ENCODE measurements around the gene IRAK1. TPM values are rescaled to one million over a fixed set of nuclear protein-coding genes. Genes with fewer than 3 reads are reported as not detected.

IRAK1 gene
- total RNA-seq, 8 experiments from 2014 or later: 2.7 to 52.9 (median 21.7) TPM

- peak in 1 of 8 experiments; percentile 13 for ATAC-seq (replicated peaks in 6 of 8)
- in situ Hi-C loops (cut with MboI; ENCODE audit: low pct_unique_long_range_greater_than_20kb in 2 of 9, low sequenced_read_pairs in 9 of 9, unreplicated experiment in 9 of 9): no loop called here
- Histone ChIP-seq H3K4me3 (no peak overlapping the region), H3K4me1 (replicated peaks in 1 of 2) (peaks cover 35 to 51% of the 10 kb centered on the region in 2 donors), H3K27ac (peak overlapping the region in 1 of 2 donors; percentile 36)
- 52 to 100% (median 80%) methylated on average over 1 to 10 of the region's 27 CpGs; no CpG with 5 or more reads in 3 of the 10 experiments for WGBS, 10 experiments
These were observed 3.7 kb upstream of the IRAK1 start for GRCh38 chrX:154023276-154024000.

DNA sequence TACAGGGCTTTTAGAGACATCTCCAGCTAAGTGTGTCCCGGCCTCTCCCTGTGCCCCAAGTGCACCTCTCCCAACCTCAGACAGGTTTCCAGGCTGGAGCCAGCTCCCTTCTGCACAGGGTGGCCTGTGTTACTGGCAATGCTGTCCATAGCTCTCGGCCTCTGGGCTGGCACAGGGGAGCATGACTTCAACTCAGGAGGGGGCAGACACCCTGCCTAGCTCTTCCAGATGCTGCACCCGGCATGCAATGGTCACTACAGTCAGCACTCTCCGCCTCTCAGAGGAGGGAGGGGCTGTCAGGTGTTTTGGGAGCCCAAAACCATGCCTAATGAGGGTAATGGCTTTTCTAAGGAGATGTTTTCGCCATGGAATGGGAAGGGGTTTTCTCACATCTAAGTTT is 2.4 kb upstream of the IRAK1 start:
- Histone ChIP-seq H3K4me3 (no peak overlapping the region), H3K27ac (no peak overlapping the region), H3K4me1 (replicated peaks in 1 of 2) (peaks cover 35 to 51% of the 10 kb centered on the region in 2 donors)
- 59 to 83% methylated on average over 1 to 2 of the region's 5 CpGs; no CpG with 5 or more reads in 8 of the 10 experiments for WGBS, 10 experiments
- ATAC-seq (replicated peaks in 6 of 8): no peak
- in situ Hi-C loops (cut with MboI; ENCODE audit: low pct_unique_long_range_greater_than_20kb in 2 of 9, low sequenced_read_pairs in 9 of 9, unreplicated experiment in 9 of 9): no loop called here

DNA sequence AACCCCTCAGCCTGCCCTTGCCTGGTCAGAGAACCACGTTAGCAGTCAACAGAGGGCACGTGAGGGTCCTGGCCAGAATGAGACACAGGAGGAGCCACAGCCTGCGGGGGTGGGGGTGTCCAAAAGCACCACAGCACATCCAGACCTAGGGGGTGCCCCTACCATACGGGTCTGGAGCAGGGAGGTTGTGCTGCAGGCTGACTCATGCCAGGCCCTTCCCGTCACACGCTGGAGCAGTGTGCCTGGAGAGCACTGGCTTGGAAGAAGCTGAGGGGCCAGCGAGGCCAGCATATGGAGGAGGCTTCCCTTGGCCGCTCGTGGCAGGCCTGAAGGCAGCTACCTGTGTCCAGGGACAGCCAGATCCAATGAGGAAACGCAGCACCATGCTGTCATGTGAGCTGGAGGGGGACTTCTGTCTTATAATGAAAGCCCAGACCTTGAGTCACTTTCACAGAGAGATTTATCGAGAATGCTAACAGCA is 1.5 kb upstream of the IRAK1 start:
- Histone ChIP-seq H3K4me1 (replicated peaks in 1 of 2) (peaks cover 35 to 51% of the 10 kb centered on the region in 2 donors), H3K4me3 (no peak overlapping the region), H3K27ac (no peak overlapping the region)
- WGBS, 10 experiments: 45 to 88% methylated on average over 1 to 3 of the region's 11 CpGs; no CpG with 5 or more reads in 8 of the 10 experiments
- peak in 7 of 8 experiments; percentile 3 to 38 (median 14) for ATAC-seq (replicated peaks in 6 of 8)
- in situ Hi-C loops (cut with MboI; ENCODE audit: low pct_unique_long_range_greater_than_20kb in 2 of 9, low sequenced_read_pairs in 9 of 9, unreplicated experiment in 9 of 9): no loop called here

- 43% methylated on average over 8 of the region's 9 CpGs; no CpG with 5 or more reads in 9 of the 10 experiments for WGBS, 10 experiments
- in situ Hi-C loops (cut with MboI; ENCODE audit: low pct_unique_long_range_greater_than_20kb in 2 of 9, low sequenced_read_pairs in 9 of 9, unreplicated experiment in 9 of 9): no loop called here
- Histone ChIP-seq H3K27ac (peak overlapping the region; percentile 78 to 93), H3K4me1 (replicated peaks in 1 of 2) (peaks cover 35 to 51% of the 10 kb centered on the region in 2 donors), H3K4me3 (peak overlapping the region in 4 of 5 donors; percentile 44 to 66 (median 48))
- ATAC-seq (replicated peaks in 6 of 8): no peak
These were observed 924 bp upstream of the IRAK1 start for GRCh38 chrX:154020536-154021115.

- in situ Hi-C loops (cut with MboI; ENCODE audit: low pct_unique_long_range_greater_than_20kb in 2 of 9, low sequenced_read_pairs in 9 of 9, unreplicated experiment in 9 of 9): no loop called here
- peaks cover 35 to 40% of the 10 kb centered on the region in 2 donors for H3K4me1 ChIP-seq (replicated peaks in 1 of 2)
- ATAC-seq (replicated peaks in 6 of 8): peak in 7 of 8 experiments; percentile 7 to 39 (median 22)
- WGBS, 10 experiments: no CpG with 5 or more reads among the region's 45 CpGs
- H3K4me3 ChIP-seq: peak overlapping the region in 4 of 5 donors; percentile 44 to 66 (median 48)
- peak overlapping the region; percentile 78 to 93 for H3K27ac ChIP-seq
These were observed 561 bp downstream of the IRAK1 start for GRCh38 chrX:154019061-154019621.

DNA sequence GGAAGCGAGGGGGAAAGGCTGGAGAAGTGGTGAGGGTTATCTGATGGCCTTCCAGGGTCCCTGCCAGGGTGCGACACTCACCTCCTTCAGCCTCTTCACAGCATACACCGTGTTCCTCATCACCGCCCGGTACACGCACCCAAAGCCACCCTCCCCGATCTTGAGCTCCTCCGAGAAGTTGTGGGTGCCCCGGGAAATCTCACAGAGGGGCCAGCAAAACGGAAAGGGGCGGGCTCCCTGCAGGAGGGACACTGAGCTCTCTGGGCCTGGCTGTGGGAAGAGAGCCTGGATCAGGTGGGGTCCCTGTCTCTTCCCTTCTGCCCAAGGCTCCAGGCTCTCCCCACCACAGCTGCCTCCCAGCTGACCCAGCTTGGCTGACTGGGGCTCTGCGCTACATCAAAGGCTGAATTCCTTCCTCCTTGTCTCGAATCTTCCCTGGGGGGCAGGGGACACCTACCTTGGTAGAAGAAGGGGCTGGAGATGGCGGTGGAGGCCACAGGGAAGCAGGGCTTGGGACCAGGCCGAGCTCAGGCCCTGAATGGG is 1.1 kb downstream of the IRAK1 start:
- in situ Hi-C loops (cut with MboI; ENCODE audit: low pct_unique_long_range_greater_than_20kb in 2 of 9, low sequenced_read_pairs in 9 of 9, unreplicated experiment in 9 of 9): no loop called here
- Histone ChIP-seq H3K27ac (peak overlapping the region in 1 of 2 donors; percentile 93), H3K4me3 (peak overlapping the region in 3 of 5 donors; percentile 47 to 66 (median 48)), H3K4me1 (replicated peaks in 1 of 2) (peaks cover 34 to 41% of the 10 kb centered on the region in 2 donors)
- WGBS, 10 experiments: 85 to 100% methylated on average over 1 to 5 of the region's 15 CpGs; no CpG with 5 or more reads in 8 of the 10 experiments
- ATAC-seq (replicated peaks in 6 of 8): no peak

- Histone ChIP-seq H3K4me3 (no peak overlapping the region), H3K4me1 (replicated peaks in 1 of 2) (peaks cover 30 to 38% of the 10 kb centered on the region in 2 donors), H3K27ac (no peak overlapping the region)
- ATAC-seq (replicated peaks in 6 of 8): no peak
- 73 to 100% methylated on average over 1 to 2 of the region's 26 CpGs; no CpG with 5 or more reads in 8 of the 10 experiments for WGBS, 10 experiments
- in situ Hi-C loops (cut with MboI; ENCODE audit: low pct_unique_long_range_greater_than_20kb in 2 of 9, low sequenced_read_pairs in 9 of 9, unreplicated experiment in 9 of 9): no loop called here
These were observed 1.8 kb downstream of the IRAK1 start for GRCh38 chrX:154017766-154018517.

GRCh38 chrX:154016366-154017076 is 3.2 kb downstream of the IRAK1 start:
- no peak overlapping the region for H3K27ac ChIP-seq
- peaks cover 21 to 28% of the 10 kb centered on the region in 2 donors for H3K4me1 ChIP-seq (replicated peaks in 1 of 2)
- ATAC-seq (replicated peaks in 6 of 8): no peak
- WGBS, 10 experiments: no CpG with 5 or more reads among the region's 24 CpGs
- in situ Hi-C loops (cut with MboI; ENCODE audit: low pct_unique_long_range_greater_than_20kb in 2 of 9, low sequenced_read_pairs in 9 of 9, unreplicated experiment in 9 of 9): no loop called here
- no peak overlapping the region for H3K4me3 ChIP-seq

DNA sequence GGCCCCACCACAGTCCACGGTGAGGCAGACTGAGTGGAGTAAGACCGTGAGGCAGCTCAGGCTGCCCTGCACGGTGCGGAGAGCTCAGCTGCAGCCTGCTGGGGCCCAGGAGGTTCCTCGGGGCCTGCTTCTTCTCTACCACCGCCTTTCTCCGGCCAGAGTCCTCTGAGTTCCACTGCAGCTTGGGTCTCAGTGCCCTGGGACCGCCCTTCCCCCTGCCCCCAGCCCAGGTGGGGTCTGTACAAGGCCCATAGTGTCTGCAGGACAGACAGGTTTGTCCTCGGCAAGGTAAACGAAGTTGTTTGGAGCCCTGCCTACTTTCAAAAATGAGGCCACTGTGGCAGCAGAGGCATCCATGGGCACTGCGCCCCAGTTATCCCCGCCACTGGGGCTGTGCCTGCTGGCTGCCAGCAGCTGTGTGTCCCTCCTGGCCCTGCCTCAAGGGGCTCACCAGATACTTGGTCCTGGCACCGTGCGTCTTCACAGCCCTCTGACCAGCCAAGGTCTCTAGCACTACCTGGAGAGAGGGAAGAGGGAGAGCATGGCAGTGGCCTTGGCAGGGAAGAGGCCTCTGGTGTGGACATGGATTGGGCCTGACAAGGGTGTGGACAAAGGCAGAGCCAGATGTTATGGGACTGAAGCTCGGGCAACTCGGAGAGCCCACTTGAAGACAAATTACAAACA is 4.0 kb downstream of the IRAK1 start:
- H3K4me1 ChIP-seq (replicated peaks in 1 of 2): peaks cover 13 to 22% of the 10 kb centered on the region in 2 donors
- ATAC-seq (replicated peaks in 6 of 8): no peak

DNA sequence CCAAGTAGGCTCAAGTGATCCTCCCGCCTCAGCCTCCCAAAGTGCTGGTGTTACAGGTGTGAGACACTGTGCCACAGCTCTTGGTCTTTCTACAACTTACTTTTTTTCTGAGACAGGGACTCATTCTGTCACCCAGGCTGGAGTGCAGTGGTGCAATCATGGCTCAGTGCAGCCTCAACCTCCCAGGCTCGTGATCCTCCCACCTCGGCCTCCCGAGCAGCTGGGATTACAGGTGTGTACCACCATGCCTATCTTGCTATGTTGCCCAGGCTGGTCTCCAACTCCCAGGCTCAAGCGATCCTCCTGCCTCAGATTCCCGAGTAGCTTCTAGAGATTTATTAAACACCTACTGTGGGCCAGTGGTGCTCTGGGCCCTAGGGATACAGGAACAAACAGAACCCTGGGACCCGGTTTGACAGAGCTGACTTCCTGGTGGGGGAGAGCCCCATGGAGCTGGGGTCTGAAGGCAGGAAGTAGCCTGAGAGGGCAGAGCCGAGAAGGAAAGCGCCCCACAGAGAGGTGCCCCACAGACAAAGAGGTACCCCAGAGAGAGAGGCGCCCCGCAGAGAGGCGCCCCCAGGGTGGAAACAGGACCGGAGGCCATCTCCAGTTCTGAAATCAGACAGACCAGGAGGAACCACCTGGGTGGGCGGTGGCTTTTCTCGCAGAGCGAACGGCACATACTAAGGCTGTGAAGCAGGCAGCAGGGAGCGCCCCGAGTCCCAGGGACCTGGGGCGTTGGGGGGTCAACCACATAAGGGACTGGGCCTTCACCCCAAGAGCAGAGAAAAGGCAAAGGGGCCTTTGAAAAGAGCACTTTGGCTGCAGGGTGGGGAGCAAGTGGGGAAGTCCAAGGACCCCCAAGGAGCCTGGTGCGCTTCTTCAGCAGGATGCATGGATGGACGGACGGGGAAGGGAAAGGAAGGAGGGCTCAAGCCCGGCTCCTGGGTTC is 5.0 kb downstream of the IRAK1 start:
- 53 to 80% (median 57%) methylated on average over 3 to 7 of the region's 24 CpGs; no CpG with 5 or more reads in 7 of the 10 experiments for WGBS, 10 experiments
- in situ Hi-C loops (cut with MboI; ENCODE audit: low pct_unique_long_range_greater_than_20kb in 2 of 9, low sequenced_read_pairs in 9 of 9, unreplicated experiment in 9 of 9): no loop called here
- Histone ChIP-seq H3K4me3 (no peak overlapping the region), H3K27ac (no peak overlapping the region), H3K4me1 (replicated peaks in 1 of 2) (peaks cover 8 to 18% of the 10 kb centered on the region in 2 donors)
- ATAC-seq (replicated peaks in 6 of 8): no peak

More for the DNA sequence above, 4.0 kb downstream of the IRAK1 start:
- WGBS, 10 experiments: 46 to 70% (median 60%) methylated on average over 1 to 3 of the region's 16 CpGs; no CpG with 5 or more reads in 7 of the 10 experiments
- no peak overlapping the region for H3K27ac ChIP-seq
- no peak overlapping the region for H3K4me3 ChIP-seq
- in situ Hi-C loops (cut with MboI; ENCODE audit: low pct_unique_long_range_greater_than_20kb in 2 of 9, low sequenced_read_pairs in 9 of 9, unreplicated experiment in 9 of 9): no loop called here
